ENCODE results near the gene SLC26A1.

SLC26A1 gene

DNA sequence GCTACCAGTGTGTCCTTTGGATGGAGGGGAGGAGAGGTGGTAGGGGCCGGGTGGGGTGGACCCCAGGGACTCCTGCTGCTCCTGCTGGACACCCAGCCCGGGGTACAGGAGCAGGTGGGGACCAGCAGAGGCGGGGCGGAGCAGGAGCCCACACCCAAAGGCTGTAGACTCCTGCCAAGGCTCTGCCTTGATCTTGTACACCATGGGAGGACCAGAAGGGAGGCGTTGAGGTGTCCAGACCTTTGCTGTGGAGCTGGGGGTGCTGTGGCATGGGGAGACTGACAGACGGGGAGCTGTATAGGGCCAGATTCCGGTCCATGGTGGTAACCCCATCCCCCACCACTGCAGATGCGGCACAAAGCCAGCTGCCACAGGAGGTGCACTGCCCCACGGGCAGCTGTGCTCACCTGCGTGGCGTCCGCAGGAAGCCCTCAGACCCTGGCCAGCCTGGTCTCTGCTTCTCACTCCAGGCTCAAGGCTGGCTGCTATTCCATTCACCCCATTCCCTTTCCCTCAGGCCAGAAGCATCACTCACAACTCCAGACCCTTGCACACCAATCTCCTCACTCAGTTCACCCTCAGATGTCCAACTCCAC, 5.0 kb upstream of the SLC26A1 start:
- no peak for TF ChIP-seq CTCF (conservative IDR thresholded peaks at IDR 0.05)

GRCh38 chr4:997375-998071, 4.3 kb upstream of the SLC26A1 start:
- H3K27ac ChIP-seq: peak overlapping the region; percentile 58; the same call in 1 of the 2 replicates
- no peak for TF ChIP-seq CTCF (conservative IDR thresholded peaks at IDR 0.05)

More for the DNA sequence above, 5.0 kb upstream of the SLC26A1 start:
- peak overlapping the region; percentile 58; the same call in 1 of the 2 replicates for H3K27ac ChIP-seq

GRCh38 chr4:996997-997374, 3.8 kb upstream of the SLC26A1 start:
- peak overlapping the region; percentile 58; the same call in 1 of the 2 replicates for H3K27ac ChIP-seq
- TF ChIP-seq CTCF (conservative IDR thresholded peaks at IDR 0.05): no peak

- no peak overlapping the region for H3K27ac ChIP-seq
- no peak for TF ChIP-seq CTCF (conservative IDR thresholded peaks at IDR 0.05)
Observed at GRCh38 chr4:996030-996996, 3.1 kb upstream of the SLC26A1 start.

GRCh38 chr4:995311-996026, 2.3 kb upstream of the SLC26A1 start:
- no peak for TF ChIP-seq CTCF (conservative IDR thresholded peaks at IDR 0.05)
- H3K27ac ChIP-seq: no peak overlapping the region

GRCh38 chr4:992297-993110, 700 bp downstream of the SLC26A1 start:
- H3K27ac ChIP-seq: peak overlapping the region; percentile 96
- TF ChIP-seq CTCF (conservative IDR thresholded peaks at IDR 0.05): no peak

Measured in VCaP (cell line).